ENCODE measurements around the gene KCNQ1.

DNA sequence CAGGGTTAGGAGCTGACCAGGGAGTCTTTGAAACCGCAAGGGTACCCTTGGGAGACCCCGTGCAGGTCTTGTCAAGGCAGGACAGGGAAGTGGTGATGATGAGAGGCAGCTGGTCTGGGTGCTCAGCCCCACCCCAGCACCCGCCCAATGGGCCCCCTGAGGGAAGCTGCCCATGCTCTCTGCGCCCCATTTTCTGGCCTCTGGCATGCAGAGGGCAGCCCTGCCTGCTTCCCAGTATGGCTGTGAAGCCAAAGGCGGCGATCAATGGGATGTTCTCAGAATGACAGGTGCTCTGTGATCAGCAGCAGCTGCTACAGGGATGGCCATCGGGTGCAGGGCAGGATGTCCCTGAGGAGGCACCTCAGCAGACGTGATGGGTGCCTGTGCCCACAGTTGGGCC is 386.1 kb downstream of the KCNQ1 start:
- TF ChIP-seq, protein P1, sequence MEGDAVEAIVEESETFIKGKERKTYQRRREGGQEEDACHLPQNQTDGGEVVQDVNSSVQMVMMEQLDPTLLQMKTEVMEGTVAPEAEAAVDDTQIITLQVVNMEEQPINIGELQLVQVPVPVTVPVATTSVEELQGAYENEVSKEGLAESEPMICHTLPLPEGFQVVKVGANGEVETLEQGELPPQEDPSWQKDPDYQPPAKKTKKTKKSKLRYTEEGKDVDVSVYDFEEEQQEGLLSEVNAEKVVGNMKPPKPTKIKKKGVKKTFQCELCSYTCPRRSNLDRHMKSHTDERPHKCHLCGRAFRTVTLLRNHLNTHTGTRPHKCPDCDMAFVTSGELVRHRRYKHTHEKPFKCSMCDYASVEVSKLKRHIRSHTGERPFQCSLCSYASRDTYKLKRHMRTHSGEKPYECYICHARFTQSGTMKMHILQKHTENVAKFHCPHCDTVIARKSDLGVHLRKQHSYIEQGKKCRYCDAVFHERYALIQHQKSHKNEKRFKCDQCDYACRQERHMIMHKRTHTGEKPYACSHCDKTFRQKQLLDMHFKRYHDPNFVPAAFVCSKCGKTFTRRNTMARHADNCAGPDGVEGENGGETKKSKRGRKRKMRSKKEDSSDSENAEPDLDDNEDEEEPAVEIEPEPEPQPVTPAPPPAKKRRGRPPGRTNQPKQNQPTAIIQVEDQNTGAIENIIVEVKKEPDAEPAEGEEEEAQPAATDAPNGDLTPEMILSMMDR (optimal IDR thresholded peaks at IDR 0.05 in 1 of 3, IDR thresholded peaks at IDR 0.05 in 1 of 3, conservative IDR thresholded peaks at IDR 0.05 in 1 of 3; ENCODE audit: extremely low read depth in 1 of 3, insufficient read depth in 2 of 3, low read length in 3 of 3): no peak
- no peak for TF ChIP-seq EZH2 (IDR thresholded peaks at IDR 0.05; ENCODE audit: low read length)

Measured in keratinocyte (primary cell).